ENCODE measurements around the gene DPP3.

- TF ChIP-seq CTCF (IDR thresholded peaks at IDR 0.05; ENCODE audit: low read length) (no peak), EZH2 (optimal IDR thresholded peaks at IDR 0.05; ENCODE audit: low read depth, low read length) (no peak), EZH2phosphoT487 (IDR thresholded peaks at IDR 0.05; ENCODE audit: low read length) (no peak)
Observed at GRCh38 chr11:66494935-66495334, 14.7 kb downstream of the DPP3 start.
